Measurements from ENCODE around the gene SNF8. TPM values are rescaled to one million over a fixed set of nuclear protein-coding genes. Genes with fewer than 3 reads are reported as not detected.
A peak's percentile ranks its signal among the peaks of the same experiment; 100 is the strongest.

SNF8 gene
- polyA plus RNA-seq, 1 experiment: 116 TPM

- peak overlapping the region; percentile 89 for H3K27ac ChIP-seq (ENCODE audit: low read depth, low read length)
- POLR2A ChIA-PET: interaction anchor here (0.6 to 1.9 kb wide), 3 partner anchors 9 to 15 kb away, joined by 3 to 9 read pairs (median 6); partner anchors contain the start of gene ATP5MC1
- H3K9me3 ChIP-seq (ENCODE audit: control insufficient read depth, insufficient read depth, low read length): no peaks in the 10 kb centered on the region
- no peaks in the 10 kb centered on the region for H3K27me3 ChIP-seq (ENCODE audit: control insufficient read depth, insufficient read depth, low read length)
- no peak for DNase-seq (ENCODE audit: low read depth, low spot score)
- no peak for TF ChIP-seq CTCF (IDR thresholded peaks at IDR 0.05; ENCODE audit: low read depth, low read length)
- CTCF ChIA-PET: interaction anchor here (0.6 to 2.8 kb wide), 6 partner anchors 23 to 271 kb away, joined by 3 to 21 read pairs (median 5); no protein-coding TSS in a partner anchor
- H3K4me3 ChIP-seq (ENCODE audit: low read depth, low read length): peak overlapping the region; percentile 84
Measured at GRCh38 chr17:48907713-48908046, 37.0 kb downstream of the SNF8 start.

- no peaks in the 10 kb centered on the region for H3K27me3 ChIP-seq (ENCODE audit: control insufficient read depth, insufficient read depth, low read length)
- ChIA-PET CTCF (interaction anchor here (1.9 kb wide), 1 partner anchor 22 kb away, joined by 7 read pairs; no protein-coding TSS in a partner anchor), POLR2A (interaction anchor here (0.6 kb wide), 1 partner anchor 13 kb away, joined by 4 read pairs; the partner anchor contains the start of gene ATP5MC1)
- no peaks in the 10 kb centered on the region for H3K9me3 ChIP-seq (ENCODE audit: control insufficient read depth, insufficient read depth, low read length)
- no peak overlapping the region for H3K27ac ChIP-seq (ENCODE audit: low read depth, low read length)
- no peak for DNase-seq (ENCODE audit: low read depth, low spot score)
- TF ChIP-seq CTCF (IDR thresholded peaks at IDR 0.05; ENCODE audit: low read depth, low read length): no peak
- no peak overlapping the region for H3K4me3 ChIP-seq (ENCODE audit: low read depth, low read length)
Measured at GRCh38 chr17:48905987-48906515, 38.6 kb downstream of the SNF8 start.

GRCh38 chr17:48904428-48904827, 40.2 kb downstream of the SNF8 start:
- Histone ChIP-seq H3K4me3 (ENCODE audit: low read depth, low read length) (no peak overlapping the region), H3K27ac (ENCODE audit: low read depth, low read length) (no peak overlapping the region), H3K27me3 (ENCODE audit: control insufficient read depth, insufficient read depth, low read length) (no peaks in the 10 kb centered on the region), H3K9me3 (ENCODE audit: control insufficient read depth, insufficient read depth, low read length) (no peaks in the 10 kb centered on the region)
- no peak for DNase-seq (ENCODE audit: low read depth, low spot score)
- CTCF ChIA-PET: interaction anchor here (1.2 to 2.5 kb wide), 2 partner anchors 26 to 128 kb away, joined by 3 to 13 read pairs; no protein-coding TSS in a partner anchor
- POLR2A ChIA-PET: no interaction called here
- no peak for TF ChIP-seq CTCF (IDR thresholded peaks at IDR 0.05; ENCODE audit: low read depth, low read length)

GRCh38 chr17:48903401-48903800, 41.2 kb downstream of the SNF8 start:
- ChIA-PET CTCF (interaction anchor here (0.5 to 2.5 kb wide), 4 partner anchors 129 to 267 kb away, joined by 3 to 13 read pairs (median 5); no protein-coding TSS in a partner anchor), POLR2A (interaction anchor here (1.1 kb wide), 1 partner anchor 11 kb away, joined by 3 read pairs; the partner anchor contains the start of gene ATP5MC1)
- DNase-seq (ENCODE audit: low read depth, low spot score): no peak
- Histone ChIP-seq H3K27ac (ENCODE audit: low read depth, low read length) (no peak overlapping the region), H3K4me3 (ENCODE audit: low read depth, low read length) (no peak overlapping the region), H3K27me3 (ENCODE audit: control insufficient read depth, insufficient read depth, low read length) (no peaks in the 10 kb centered on the region), H3K9me3 (ENCODE audit: control insufficient read depth, insufficient read depth, low read length) (no peaks in the 10 kb centered on the region)
- TF ChIP-seq CTCF (IDR thresholded peaks at IDR 0.05; ENCODE audit: low read depth, low read length): no peak

GRCh38 chr17:48901241-48901640, 43.4 kb downstream of the SNF8 start:
- H3K27me3 ChIP-seq (ENCODE audit: control insufficient read depth, insufficient read depth, low read length): no peaks in the 10 kb centered on the region
- TF ChIP-seq CTCF (IDR thresholded peaks at IDR 0.05; ENCODE audit: low read depth, low read length): no peak
- H3K9me3 ChIP-seq (ENCODE audit: control insufficient read depth, insufficient read depth, low read length): no peaks in the 10 kb centered on the region
- no peak for DNase-seq (ENCODE audit: low read depth, low spot score)
- no peak overlapping the region for H3K27ac ChIP-seq (ENCODE audit: low read depth, low read length)
- H3K4me3 ChIP-seq (ENCODE audit: low read depth, low read length): no peak overlapping the region
- ChIA-PET POLR2A (interaction anchor here (0.6 kb wide), 1 partner anchor 22 kb away, joined by 4 read pairs; no protein-coding TSS in a partner anchor), CTCF (no interaction called here)
